ENCODE results near the gene GRIK2.
"Not testable (repeated sequence)": the region's sequence is repeated elsewhere in the genome, so short reads cannot be mapped to it uniquely, and the experiment has no call there.

Gene GRIK2

GRCh38 chr6:102064142-102064541, 670.6 kb downstream of the GRIK2 start:
- no peak for DNase-seq

DNA sequence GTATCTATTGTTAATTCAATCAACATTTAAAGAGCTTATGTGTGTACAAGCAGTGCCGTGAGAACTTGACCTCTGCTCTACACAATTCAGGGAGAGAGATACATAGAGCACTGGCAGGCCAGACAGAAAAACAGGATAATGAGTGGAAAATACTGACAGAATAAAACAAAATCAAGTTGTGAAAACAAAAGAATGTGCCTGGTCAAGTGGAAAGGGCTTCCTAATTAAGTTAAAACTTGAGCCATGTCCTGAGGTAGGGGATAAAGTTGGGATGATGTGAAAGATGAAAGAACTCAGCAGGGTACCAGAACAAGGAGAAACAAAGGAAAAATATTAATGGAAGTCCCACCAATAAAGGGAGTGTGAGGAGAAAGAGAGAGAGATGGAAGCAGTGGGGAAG, 672.8 kb downstream of the GRIK2 start:
- DNase-seq, result no peak

- DNase-seq, result no peak
Measured at GRCh38 chr6:102068349-102068929, 674.9 kb downstream of the GRIK2 start.

DNA sequence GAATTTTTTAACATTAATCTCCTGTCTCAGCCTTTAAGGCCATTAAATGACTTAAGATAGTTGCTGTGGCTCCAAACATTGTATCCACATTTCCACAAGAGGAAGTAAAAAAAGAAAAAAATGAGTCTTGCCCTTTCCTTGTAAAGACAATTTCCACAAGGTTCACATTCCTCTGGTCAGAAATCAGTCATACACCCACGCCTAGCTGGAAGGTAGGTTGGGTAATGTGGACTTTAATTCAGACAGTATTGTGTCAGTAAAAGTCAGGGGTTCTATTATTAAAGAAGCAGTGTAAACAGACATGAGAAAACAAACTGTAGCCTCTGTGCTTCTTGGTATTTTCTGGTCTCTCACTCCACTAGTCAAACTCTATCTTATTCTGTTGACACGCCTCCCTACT, 682.0 kb downstream of the GRIK2 start:
- no peak for DNase-seq

DNA sequence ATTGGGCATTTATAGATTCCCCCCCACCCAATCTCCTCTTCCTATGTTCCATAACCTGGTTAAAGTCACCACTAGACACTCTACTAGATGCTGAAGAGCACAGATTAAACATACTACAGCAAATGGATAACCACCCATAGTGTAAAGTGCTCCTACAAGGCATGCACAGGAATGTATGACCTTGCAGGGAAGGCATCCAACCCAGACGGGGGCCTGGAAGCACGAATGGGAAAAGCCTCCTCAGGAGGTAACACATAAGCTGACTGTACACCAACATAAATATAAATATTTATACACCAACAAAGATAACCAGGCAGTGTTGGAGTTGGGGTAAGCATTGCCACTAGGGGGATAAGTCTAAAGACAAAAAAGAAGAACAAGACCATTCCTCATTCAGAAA, 691.7 kb downstream of the GRIK2 start:
- no peak for DNase-seq

GRCh38 chr6:102088160-102088559, 694.7 kb downstream of the GRIK2 start:
- not testable (repeated sequence) for DNase-seq

DNA sequence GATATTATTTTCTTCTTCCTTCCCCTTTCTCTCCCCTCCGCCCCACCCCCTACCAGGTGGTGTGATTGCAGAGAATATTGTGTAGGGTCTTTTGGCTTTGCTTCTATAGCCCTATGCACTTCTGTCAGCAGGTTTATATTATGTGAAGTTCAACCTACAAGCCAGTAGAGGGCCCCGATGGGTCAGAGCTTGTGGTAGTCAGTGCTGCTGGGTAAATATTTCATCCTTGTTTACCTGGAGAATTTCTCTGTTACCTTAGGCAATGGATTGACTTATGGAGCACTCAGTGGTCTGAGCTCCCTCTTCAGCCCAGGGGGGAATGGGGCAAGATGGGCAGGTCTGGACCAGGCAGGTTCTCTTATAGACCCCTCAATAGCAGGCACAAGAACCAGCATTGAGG, 720.9 kb downstream of the GRIK2 start:
- DNase-seq, result no peak

- DNase-seq, result no peak
Measured at GRCh38 chr6:102115911-102116310, 722.4 kb downstream of the GRIK2 start.

- DNase-seq, result no peak
Measured at GRCh38 chr6:102118034-102118433, 724.5 kb downstream of the GRIK2 start.

All from inflammatory macrophage treated with lipopolysaccharide for 4 hours (primary cell).